Body of pancreas (tissue), 4 donors: ENCODE results near the gene LPIN2.

ENCODE experiments used
- POLR2A ChIP-seq, 3 donors: fragments of 450-650 bp; IDR thresholded peaks; one replicate each; pipeline ENCODE4 v1.6.1; 2016; ENCODE audit warnings: antibody characterized with exemption in 3 of 3, mild to moderate bottlenecking in 2 of 3
- TF ChIP-seq, protein P1 (sequence below), 7 experiments: fragments of 450-650 bp in 4 of 7; fragments of 200-600 bp in 3 of 7; sonication (generic) in 3 of 7; IDR thresholded peaks; one replicate each; pipeline ENCODE4 v1.5.1; 2016 to 2019; ENCODE audit warnings: antibody characterized with exemption in 7 of 7

DNA sequence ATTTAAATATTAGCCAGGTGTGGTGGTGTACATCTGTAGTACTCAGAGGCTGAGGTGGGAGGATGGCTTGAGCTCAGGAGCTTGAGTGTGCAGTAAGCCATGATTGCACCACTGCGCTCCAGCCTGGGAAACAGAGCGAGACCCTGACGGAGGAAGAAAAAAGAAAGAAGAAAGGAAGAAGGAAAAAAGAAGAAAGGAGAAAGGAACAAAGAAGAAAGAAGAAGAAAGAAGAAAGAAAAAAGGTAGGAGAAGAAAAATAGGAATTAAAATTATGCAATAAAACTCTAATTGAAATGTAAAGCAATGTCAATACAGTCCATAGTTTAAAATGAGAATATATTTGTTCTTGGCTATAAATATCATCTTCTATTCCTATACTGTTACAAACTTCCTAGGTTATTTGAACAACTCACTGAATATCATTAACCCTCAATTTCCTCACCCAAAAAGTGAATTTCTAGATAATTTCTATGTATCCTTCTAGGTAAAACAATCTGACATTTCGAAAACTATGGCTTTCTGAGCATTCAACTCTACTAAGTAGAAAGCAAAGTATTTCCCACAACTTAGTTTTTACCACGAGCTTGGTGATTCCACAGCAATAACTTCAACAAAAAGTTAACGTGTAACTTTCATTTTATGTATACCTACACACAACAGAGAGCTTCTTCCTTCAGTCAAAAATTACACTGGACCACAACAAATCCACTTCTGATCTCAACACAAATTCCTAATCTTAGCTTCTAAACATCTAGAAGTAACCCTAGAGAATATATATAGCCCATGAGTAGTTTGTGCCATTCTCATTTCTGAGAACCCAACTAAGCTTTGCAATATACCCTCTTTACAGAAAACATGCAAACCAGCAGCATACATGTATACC lies 19.7 kb downstream of the LPIN2 start:
- no peak for TF ChIP-seq POLR2A (IDR thresholded peaks at IDR 0.05)
- TF ChIP-seq, protein P1, sequence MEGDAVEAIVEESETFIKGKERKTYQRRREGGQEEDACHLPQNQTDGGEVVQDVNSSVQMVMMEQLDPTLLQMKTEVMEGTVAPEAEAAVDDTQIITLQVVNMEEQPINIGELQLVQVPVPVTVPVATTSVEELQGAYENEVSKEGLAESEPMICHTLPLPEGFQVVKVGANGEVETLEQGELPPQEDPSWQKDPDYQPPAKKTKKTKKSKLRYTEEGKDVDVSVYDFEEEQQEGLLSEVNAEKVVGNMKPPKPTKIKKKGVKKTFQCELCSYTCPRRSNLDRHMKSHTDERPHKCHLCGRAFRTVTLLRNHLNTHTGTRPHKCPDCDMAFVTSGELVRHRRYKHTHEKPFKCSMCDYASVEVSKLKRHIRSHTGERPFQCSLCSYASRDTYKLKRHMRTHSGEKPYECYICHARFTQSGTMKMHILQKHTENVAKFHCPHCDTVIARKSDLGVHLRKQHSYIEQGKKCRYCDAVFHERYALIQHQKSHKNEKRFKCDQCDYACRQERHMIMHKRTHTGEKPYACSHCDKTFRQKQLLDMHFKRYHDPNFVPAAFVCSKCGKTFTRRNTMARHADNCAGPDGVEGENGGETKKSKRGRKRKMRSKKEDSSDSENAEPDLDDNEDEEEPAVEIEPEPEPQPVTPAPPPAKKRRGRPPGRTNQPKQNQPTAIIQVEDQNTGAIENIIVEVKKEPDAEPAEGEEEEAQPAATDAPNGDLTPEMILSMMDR (IDR thresholded peaks at IDR 0.05) = no peak
